ENCODE results near the gene INTS11.
A peak's percentile ranks its signal among the peaks of the same experiment; 100 is the strongest.

Gene INTS11

DNA sequence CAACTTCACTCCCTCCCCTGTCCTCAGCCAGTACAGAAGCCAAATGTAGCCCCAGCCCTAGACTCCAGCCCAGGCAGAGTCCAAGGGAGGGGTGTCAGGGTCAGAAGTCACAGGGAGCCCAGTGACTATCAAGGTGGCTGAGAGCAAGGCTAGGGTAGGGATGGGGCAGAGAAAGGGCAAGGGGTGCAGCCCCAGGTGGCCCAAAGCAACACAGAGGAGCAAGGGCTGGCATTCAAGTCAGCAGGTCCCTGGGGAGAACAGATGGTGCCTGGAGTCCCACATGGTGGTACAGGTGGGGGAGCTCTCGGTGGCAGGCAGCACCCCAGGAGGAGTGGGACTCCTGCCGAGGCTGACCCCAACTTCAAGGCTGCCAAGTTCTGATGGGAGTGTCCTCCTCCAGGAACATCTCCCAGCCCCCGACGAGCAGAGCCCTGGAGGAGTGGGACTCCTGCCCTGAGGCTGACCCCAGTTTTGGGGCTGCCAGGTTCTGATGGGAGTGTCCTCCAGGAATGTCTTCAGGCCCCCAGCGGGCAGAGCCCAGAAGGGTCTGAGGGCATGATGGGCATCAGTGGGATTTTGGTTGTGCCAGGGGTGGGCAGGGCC lies 28.4 kb upstream of the INTS11 start (continued):
- TF ChIP-seq, protein P1, sequence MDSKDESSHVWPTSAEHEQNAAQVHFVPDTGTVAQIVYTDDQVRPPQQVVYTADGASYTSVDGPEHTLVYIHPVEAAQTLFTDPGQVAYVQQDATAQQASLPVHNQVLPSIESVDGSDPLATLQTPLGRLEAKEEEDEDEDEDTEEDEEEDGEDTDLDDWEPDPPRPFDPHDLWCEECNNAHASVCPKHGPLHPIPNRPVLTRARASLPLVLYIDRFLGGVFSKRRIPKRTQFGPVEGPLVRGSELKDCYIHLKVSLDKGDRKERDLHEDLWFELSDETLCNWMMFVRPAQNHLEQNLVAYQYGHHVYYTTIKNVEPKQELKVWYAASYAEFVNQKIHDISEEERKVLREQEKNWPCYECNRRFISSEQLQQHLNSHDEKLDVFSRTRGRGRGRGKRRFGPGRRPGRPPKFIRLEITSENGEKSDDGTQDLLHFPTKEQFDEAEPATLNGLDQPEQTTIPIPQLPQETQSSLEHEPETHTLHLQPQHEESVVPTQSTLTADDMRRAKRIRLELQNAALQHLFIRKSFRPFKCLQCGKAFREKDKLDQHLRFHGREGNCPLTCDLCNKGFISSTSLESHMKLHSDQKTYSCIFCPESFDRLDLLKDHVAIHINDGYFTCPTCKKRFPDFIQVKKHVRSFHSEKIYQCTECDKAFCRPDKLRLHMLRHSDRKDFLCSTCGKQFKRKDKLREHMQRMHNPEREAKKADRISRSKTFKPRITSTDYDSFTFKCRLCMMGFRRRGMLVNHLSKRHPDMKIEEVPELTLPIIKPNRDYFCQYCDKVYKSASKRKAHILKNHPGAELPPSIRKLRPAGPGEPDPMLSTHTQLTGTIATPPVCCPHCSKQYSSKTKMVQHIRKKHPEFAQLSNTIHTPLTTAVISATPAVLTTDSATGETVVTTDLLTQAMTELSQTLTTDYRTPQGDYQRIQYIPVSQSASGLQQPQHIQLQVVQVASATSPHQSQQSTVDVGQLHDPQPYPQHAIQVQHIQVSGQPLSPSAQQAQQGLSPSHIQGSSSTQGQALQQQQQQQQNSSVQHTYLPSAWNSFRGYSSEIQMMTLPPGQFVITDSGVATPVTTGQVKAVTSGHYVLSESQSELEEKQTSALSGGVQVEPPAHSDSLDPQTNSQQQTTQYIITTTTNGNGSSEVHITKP (tag by site-specific recombination; IDR thresholded peaks at IDR 0.05), result peak; percentile 35; the same call in 1 of the 2 replicates
- TF ChIP-seq ZNF266 (tag by site-specific recombination; IDR thresholded peaks at IDR 0.05; ENCODE audit: low read depth) (no peak), ZSCAN23 (tag by site-specific recombination; IDR thresholded peaks at IDR 0.05) (no peak), ZBTB8A (tag by site-specific recombination; IDR thresholded peaks at IDR 0.05) (no peak), YY1 (tag by site-specific recombination; IDR thresholded peaks at IDR 0.05) (no peak), HOXD13 (CRISPR knock-in tag; IDR thresholded peaks at IDR 0.05; ENCODE audit: borderline replicate concordance) (no peak), ZBTB17 (tag by site-specific recombination; IDR thresholded peaks at IDR 0.05) (no peak), SCRT1 (tag by site-specific recombination; IDR thresholded peaks at IDR 0.05; ENCODE audit: borderline replicate concordance) (no peak), ZNF24 (tag by site-specific recombination; IDR thresholded peaks at IDR 0.05) (no peak), ZNF221 (tag by site-specific recombination; IDR thresholded peaks at IDR 0.05; ENCODE audit: borderline replicate concordance) (no peak), ZNF223 (tag by site-specific recombination; IDR thresholded peaks at IDR 0.05) (no peak), GLI4 (tag by site-specific recombination; IDR thresholded peaks at IDR 0.05) (no peak), ZNF596 (tag by site-specific recombination; IDR thresholded peaks at IDR 0.05) (no peak), BCL11A (tag by site-specific recombination; IDR thresholded peaks at IDR 0.05; ENCODE audit: low read depth) (peak; percentile 69; the same call in 1 of the 2 replicates), ZNF624 (tag by site-specific recombination; IDR thresholded peaks at IDR 0.05) (no peak), ZNF830 (tag by site-specific recombination; IDR thresholded peaks at IDR 0.05; ENCODE audit: low read depth) (no peak), ZNF341 (tag by site-specific recombination; IDR thresholded peaks at IDR 0.05; ENCODE audit: low read depth) (no peak), SCRT2 (tag by site-specific recombination; IDR thresholded peaks at IDR 0.05) (no peak)
- TF ChIP-seq, protein P2, sequence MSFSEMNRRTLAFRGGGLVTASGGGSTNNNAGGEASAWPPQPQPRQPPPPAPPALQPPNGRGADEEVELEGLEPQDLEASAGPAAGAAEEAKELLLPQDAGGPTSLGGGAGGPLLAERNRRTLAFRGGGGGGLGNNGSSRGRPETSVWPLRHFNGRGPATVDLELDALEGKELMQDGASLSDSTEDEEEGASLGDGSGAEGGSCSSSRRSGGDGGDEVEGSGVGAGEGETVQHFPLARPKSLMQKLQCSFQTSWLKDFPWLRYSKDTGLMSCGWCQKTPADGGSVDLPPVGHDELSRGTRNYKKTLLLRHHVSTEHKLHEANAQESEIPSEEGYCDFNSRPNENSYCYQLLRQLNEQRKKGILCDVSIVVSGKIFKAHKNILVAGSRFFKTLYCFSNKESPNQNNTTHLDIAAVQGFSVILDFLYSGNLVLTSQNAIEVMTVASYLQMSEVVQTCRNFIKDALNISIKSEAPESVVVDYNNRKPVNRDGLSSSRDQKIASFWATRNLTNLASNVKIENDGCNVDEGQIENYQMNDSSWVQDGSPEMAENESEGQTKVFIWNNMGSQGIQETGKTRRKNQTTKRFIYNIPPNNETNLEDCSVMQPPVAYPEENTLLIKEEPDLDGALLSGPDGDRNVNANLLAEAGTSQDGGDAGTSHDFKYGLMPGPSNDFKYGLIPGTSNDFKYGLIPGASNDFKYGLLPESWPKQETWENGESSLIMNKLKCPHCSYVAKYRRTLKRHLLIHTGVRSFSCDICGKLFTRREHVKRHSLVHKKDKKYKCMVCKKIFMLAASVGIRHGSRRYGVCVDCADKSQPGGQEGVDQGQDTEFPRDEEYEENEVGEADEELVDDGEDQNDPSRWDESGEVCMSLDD (tag by site-specific recombination; IDR thresholded peaks at IDR 0.05), result peak; percentile 13; the same call in 1 of the 2 replicates
- TF ChIP-seq, protein P3, sequence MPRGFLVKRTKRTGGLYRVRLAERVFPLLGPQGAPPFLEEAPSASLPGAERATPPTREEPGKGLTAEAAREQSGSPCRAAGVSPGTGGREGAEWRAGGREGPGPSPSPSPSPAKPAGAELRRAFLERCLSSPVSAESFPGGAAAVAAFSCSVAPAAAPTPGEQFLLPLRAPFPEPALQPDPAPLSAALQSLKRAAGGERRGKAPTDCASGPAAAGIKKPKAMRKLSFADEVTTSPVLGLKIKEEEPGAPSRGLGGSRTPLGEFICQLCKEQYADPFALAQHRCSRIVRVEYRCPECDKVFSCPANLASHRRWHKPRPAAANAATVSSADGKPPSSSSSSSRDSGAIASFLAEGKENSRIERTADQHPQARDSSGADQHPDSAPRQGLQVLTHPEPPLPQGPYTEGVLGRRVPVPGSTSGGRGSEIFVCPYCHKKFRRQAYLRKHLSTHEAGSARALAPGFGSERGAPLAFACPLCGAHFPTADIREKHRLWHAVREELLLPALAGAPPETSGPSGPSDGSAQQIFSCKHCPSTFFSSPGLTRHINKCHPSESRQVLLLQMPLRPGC (tag by site-specific recombination; IDR thresholded peaks at IDR 0.05), result no peak
- TF ChIP-seq, protein P4, sequence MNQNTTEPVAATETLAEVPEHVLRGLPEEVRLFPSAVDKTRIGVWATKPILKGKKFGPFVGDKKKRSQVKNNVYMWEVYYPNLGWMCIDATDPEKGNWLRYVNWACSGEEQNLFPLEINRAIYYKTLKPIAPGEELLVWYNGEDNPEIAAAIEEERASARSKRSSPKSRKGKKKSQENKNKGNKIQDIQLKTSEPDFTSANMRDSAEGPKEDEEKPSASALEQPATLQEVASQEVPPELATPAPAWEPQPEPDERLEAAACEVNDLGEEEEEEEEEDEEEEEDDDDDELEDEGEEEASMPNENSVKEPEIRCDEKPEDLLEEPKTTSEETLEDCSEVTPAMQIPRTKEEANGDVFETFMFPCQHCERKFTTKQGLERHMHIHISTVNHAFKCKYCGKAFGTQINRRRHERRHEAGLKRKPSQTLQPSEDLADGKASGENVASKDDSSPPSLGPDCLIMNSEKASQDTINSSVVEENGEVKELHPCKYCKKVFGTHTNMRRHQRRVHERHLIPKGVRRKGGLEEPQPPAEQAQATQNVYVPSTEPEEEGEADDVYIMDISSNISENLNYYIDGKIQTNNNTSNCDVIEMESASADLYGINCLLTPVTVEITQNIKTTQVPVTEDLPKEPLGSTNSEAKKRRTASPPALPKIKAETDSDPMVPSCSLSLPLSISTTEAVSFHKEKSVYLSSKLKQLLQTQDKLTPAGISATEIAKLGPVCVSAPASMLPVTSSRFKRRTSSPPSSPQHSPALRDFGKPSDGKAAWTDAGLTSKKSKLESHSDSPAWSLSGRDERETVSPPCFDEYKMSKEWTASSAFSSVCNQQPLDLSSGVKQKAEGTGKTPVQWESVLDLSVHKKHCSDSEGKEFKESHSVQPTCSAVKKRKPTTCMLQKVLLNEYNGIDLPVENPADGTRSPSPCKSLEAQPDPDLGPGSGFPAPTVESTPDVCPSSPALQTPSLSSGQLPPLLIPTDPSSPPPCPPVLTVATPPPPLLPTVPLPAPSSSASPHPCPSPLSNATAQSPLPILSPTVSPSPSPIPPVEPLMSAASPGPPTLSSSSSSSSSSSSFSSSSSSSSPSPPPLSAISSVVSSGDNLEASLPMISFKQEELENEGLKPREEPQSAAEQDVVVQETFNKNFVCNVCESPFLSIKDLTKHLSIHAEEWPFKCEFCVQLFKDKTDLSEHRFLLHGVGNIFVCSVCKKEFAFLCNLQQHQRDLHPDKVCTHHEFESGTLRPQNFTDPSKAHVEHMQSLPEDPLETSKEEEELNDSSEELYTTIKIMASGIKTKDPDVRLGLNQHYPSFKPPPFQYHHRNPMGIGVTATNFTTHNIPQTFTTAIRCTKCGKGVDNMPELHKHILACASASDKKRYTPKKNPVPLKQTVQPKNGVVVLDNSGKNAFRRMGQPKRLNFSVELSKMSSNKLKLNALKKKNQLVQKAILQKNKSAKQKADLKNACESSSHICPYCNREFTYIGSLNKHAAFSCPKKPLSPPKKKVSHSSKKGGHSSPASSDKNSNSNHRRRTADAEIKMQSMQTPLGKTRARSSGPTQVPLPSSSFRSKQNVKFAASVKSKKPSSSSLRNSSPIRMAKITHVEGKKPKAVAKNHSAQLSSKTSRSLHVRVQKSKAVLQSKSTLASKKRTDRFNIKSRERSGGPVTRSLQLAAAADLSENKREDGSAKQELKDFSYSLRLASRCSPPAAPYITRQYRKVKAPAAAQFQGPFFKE (tag by site-specific recombination; IDR thresholded peaks at IDR 0.05; ENCODE audit: borderline replicate concordance), result no peak
- TF ChIP-seq, protein P5, sequence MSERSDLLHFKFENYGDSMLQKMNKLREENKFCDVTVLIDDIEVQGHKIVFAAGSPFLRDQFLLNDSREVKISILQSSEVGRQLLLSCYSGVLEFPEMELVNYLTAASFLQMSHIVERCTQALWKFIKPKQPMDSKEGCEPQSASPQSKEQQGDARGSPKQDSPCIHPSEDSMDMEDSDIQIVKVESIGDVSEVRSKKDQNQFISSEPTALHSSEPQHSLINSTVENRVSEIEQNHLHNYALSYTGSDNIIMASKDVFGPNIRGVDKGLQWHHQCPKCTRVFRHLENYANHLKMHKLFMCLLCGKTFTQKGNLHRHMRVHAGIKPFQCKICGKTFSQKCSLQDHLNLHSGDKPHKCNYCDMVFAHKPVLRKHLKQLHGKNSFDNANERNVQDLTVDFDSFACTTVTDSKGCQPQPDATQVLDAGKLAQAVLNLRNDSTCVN (tag by site-specific recombination; optimal IDR thresholded peaks at IDR 0.05), result no peak
- TF ChIP-seq, protein P6, sequence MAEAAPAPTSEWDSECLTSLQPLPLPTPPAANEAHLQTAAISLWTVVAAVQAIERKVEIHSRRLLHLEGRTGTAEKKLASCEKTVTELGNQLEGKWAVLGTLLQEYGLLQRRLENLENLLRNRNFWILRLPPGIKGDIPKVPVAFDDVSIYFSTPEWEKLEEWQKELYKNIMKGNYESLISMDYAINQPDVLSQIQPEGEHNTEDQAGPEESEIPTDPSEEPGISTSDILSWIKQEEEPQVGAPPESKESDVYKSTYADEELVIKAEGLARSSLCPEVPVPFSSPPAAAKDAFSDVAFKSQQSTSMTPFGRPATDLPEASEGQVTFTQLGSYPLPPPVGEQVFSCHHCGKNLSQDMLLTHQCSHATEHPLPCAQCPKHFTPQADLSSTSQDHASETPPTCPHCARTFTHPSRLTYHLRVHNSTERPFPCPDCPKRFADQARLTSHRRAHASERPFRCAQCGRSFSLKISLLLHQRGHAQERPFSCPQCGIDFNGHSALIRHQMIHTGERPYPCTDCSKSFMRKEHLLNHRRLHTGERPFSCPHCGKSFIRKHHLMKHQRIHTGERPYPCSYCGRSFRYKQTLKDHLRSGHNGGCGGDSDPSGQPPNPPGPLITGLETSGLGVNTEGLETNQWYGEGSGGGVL (tag by site-specific recombination; IDR thresholded peaks at IDR 0.05), result no peak

Data from HEK293 (cell line).